ENCODE data around the gene ARHGAP26.

- TF ChIP-seq RAD21 (conservative IDR thresholded peaks at IDR 0.05) = no peak
- no peak for TF ChIP-seq TAF1 (IDR thresholded peaks at IDR 0.05; ENCODE audit: low read depth)
- TF ChIP-seq CTCF (IDR thresholded peaks at IDR 0.05; ENCODE audit: poor library complexity, severe bottlenecking) = no peak
Observed at GRCh38 chr5:143235423-143235822, 465.2 kb downstream of the ARHGAP26 start.
